RWPE2 (cell line): Measurements from ENCODE around the gene SERPINB6.

Source experiments
- ATAC-seq: fragments of 200-7000 bp; cut with Tn5 transposase; 3 replicates; pipeline ENCODE4 v1.9.1; 2021; ENCODE audit warnings: low read depth
- DNase-seq: peaks from one replicate; pipeline ENCODE4 v3.0.0-alpha.2; 2020; ENCODE audit warnings: low spot score
- H3K27ac ChIP-seq: fragments of 450-650 bp; 2 replicates; pipeline ENCODE4 v1.5.1; 2017; ENCODE audit warnings: mild to moderate bottlenecking; ENCODE audit not compliant: poor library complexity, severe bottlenecking
- H3K27me3 ChIP-seq: fragments of 250-450 bp; sonication (Bioruptor Pico); 2 replicates; pipeline ENCODE4 v1.5.1; 2021; ENCODE audit warnings: mild to moderate bottlenecking, moderate library complexity; ENCODE audit not compliant: insufficient read depth, poor library complexity, severe bottlenecking
- H3K36me3 ChIP-seq: fragments of 250-450 bp; sonication (Bioruptor Pico); 2 replicates; pipeline ENCODE4 v1.5.1; 2020; ENCODE audit warnings: low read depth, mild to moderate bottlenecking, moderate library complexity
- H3K4me1 ChIP-seq: fragments of 250-450 bp; sonication (Bioruptor Pico); 2 replicates; pipeline ENCODE4 v1.5.1; 2021; ENCODE audit warnings: mild to moderate bottlenecking, moderate library complexity; ENCODE audit not compliant: insufficient read depth, poor library complexity, severe bottlenecking
- H3K4me3 ChIP-seq: fragments of 250-450 bp; sonication (Bioruptor Pico); 2 replicates; pipeline ENCODE4 v1.5.1; 2021; ENCODE audit warnings: mild to moderate bottlenecking, moderate library complexity; ENCODE audit not compliant: severe bottlenecking
- H3K9me3 ChIP-seq: fragments of 250-450 bp; sonication (Bioruptor Pico); 2 replicates; pipeline ENCODE4 v1.5.1; 2021; ENCODE audit warnings: mild to moderate bottlenecking, moderate library complexity; ENCODE audit not compliant: severe bottlenecking
- TF ChIP-seq, protein P1 (sequence below): fragments of 450-650 bp; IDR thresholded peaks from one replicate; pipeline ENCODE4 v1.5.1; 2017; ENCODE audit warnings: mild to moderate bottlenecking, moderate library complexity; ENCODE audit not compliant: poor library complexity, severe bottlenecking

Gene SERPINB6

DNA sequence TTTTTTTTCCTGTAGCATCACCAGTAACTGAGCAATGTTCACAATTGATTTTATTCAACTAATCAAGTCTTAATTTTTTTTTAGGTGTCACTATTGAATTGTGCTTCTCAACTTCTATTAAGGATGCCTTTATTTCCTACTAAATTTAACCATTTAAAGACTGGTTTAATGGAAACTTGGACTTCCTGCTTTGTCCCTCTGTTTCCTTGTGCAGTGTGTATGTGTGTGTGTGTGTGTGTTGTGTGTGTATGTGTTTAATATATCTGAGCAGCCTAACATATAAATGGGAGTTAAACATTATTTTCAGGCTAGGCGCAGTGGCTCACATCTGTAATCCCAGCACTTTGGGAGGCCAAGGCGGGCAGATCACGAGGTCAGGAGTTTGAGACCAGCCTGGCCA, 1.8 kb downstream of the SERPINB6 start:
- H3K27ac ChIP-seq: no peak overlapping the region
- no peaks in the 10 kb centered on the region for H3K27me3 ChIP-seq
- ATAC-seq (no peak), DNase-seq (no peak)
- no peaks in the 10 kb centered on the region for H3K36me3 ChIP-seq
- H3K9me3 ChIP-seq: no peaks in the 10 kb centered on the region
- TF ChIP-seq, protein P1, sequence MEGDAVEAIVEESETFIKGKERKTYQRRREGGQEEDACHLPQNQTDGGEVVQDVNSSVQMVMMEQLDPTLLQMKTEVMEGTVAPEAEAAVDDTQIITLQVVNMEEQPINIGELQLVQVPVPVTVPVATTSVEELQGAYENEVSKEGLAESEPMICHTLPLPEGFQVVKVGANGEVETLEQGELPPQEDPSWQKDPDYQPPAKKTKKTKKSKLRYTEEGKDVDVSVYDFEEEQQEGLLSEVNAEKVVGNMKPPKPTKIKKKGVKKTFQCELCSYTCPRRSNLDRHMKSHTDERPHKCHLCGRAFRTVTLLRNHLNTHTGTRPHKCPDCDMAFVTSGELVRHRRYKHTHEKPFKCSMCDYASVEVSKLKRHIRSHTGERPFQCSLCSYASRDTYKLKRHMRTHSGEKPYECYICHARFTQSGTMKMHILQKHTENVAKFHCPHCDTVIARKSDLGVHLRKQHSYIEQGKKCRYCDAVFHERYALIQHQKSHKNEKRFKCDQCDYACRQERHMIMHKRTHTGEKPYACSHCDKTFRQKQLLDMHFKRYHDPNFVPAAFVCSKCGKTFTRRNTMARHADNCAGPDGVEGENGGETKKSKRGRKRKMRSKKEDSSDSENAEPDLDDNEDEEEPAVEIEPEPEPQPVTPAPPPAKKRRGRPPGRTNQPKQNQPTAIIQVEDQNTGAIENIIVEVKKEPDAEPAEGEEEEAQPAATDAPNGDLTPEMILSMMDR: no peak
- H3K4me1 ChIP-seq: no peaks in the 10 kb centered on the region
- no peak overlapping the region for H3K4me3 ChIP-seq

DNA sequence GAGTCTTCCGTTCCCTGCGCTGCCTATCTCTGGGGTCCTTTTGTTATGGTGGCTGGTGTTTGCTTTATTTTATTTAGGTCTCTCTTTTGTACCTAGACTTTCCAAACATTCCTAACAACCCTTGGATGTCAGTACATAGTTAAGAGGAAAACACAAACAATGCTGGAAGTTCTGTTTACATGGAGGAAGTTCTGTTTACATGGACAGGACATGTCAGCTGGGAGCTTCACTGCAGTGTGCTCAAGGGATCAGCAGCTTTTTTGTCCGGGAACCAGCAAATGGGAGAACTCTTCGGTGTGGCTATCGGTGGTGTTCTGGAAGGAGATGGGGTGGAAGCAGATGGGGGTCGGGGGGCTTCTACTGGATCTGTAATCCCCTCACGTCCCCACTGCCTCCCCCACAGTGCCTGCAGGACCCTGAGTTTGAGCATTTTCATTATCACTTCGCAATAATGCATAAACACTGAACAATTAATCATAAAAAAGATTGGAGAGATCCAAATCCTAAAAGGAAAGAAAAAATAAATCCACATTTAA, 2.7 kb downstream of the SERPINB6 start:
- no peaks in the 10 kb centered on the region for H3K36me3 ChIP-seq
- no peaks in the 10 kb centered on the region for H3K9me3 ChIP-seq
- no peak overlapping the region for H3K27ac ChIP-seq
- TF ChIP-seq, protein P1: no peak
- DNase-seq: no peak
- H3K27me3 ChIP-seq: no peaks in the 10 kb centered on the region
- ATAC-seq: no peak
- no peak overlapping the region for H3K4me3 ChIP-seq
- H3K4me1 ChIP-seq: no peaks in the 10 kb centered on the region

DNA sequence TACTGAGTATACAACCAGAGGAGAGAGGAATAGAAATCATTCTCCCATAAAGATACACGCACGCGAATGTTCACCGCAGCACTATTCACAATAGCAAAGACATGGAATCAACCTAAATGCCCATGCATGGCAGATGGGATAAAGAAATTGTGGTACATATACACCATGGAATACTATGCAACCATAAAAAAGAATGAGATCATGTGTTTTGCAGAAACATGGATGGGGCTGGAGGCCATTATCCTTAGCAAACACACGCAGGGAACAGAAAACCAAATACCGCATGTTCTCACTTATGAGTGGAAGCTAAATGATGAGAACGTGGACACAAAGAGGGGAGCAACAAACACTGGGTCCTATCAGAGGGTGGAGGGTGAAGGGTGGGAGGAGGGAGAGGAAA, 3.4 kb downstream of the SERPINB6 start:
- TF ChIP-seq, protein P1: no peak
- Histone ChIP-seq H3K4me1 (no peaks in the 10 kb centered on the region), H3K9me3 (no peaks in the 10 kb centered on the region), H3K27me3 (no peaks in the 10 kb centered on the region), H3K4me3 (no peak overlapping the region), H3K36me3 (no peaks in the 10 kb centered on the region), H3K27ac (no peak overlapping the region)
- ATAC-seq (no peak), DNase-seq (no peak)

DNA sequence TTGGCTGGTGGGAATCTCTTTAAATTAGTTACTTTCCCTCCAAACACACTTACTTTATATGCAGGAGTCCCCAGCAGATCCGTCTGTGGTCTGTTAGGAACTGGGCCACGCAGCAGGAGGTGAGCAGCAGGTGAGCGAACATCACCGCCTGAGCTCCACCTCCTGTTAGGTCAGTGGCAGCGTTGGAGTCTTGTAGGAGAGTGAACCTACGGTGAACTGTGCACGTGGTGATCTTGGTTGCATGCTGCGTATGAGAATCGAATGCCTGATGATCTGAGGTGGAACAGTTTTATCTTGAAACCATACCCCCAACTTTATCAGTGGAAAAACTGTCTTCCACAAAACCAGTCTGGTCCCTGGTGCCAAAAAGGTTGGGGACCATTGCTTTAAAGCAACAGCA, 5.0 kb downstream of the SERPINB6 start:
- DNase-seq (no peak), ATAC-seq (no peak)
- TF ChIP-seq, protein P1: no peak
- Histone ChIP-seq H3K4me1 (no peaks in the 10 kb centered on the region), H3K9me3 (no peaks in the 10 kb centered on the region), H3K36me3 (no peaks in the 10 kb centered on the region), H3K4me3 (no peak overlapping the region), H3K27me3 (no peaks in the 10 kb centered on the region), H3K27ac (no peak overlapping the region)

DNA sequence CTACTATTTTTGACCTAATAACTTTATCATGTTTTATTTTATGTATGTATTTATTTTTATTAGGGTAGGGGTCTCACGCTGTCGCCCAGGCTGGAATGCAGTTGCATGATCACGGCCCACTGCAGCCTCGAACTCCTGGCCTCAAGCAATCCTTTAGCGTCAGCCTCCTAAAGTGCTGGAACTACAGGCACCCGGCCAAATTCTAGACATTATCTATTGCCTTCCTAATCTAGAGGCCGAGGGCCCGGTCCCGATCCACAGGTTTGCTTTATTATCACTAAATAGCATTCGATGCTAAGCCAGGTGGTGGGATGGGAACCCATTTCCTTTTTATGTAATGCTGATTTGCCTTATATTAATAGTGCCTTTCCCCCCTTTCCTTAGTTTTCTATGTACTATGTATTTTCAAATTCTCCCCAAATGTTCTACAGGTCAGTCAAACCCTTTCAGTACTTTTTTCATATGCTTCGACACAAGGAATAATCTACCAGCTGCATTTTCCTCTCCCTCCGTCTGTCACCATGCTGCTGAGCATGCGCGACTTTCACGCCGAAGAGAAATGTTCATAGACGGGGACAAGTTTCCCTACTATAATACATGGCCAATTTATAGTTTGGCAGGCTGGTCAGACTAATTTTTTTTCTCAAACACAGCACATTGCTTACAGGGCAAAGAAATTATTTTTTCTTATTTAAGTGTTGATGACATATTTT, 6.4 kb downstream of the SERPINB6 start:
- no peaks in the 10 kb centered on the region for H3K9me3 ChIP-seq
- DNase-seq (no peak), ATAC-seq (no peak)
- peaks cover 3% of the 10 kb centered on the region for H3K4me1 ChIP-seq
- H3K27ac ChIP-seq: no peak overlapping the region
- H3K27me3 ChIP-seq: no peaks in the 10 kb centered on the region
- no peaks in the 10 kb centered on the region for H3K36me3 ChIP-seq
- H3K4me3 ChIP-seq: no peak overlapping the region
- TF ChIP-seq, protein P1: no peak
